ENCODE data around the gene COX4I2.

DNA sequence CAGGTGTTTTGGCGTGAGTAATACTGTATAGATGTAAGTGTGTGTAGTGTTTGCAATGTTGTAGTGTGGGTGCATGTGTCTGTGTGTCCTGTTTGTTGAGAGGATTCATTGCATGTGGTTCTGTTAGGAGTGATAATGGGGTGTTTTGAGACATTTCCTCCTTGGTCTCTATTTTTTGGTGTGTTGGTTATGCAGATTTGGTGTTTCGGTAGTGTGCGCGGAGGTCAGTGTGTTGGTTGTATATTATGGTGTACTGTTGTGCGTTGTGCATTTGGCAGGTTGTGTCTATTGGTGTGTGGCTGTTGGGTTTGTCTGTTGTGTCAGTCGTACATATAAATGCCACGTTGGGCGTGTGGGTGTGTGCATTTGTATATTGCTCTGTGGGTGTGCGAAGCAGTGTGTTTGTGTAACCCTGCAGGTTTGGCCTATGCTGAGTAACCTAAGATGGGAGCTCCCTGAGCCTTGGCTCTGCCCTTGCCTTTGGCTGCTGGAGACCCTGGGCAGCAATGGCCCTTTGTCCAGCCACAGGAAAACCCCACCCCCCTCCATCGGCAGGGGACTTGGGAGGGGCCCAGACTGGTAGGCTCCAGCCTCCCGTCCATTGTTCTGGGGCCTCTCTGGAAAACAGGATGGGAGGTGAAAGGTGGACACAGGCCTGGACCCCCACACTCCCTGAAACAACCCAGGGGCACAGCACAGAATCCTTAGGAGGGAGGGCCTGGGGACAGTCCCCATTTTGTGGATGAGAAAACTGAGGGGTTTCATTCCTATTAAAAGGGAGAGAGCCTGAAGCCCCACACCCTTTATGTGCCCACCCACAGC lies 42.9 kb upstream of the COX4I2 start:
- TF ChIP-seq ZNF19 (tag by site-specific recombination; IDR thresholded peaks at IDR 0.05; ENCODE audit: low read depth) (no peak), ZNF830 (tag by site-specific recombination; IDR thresholded peaks at IDR 0.05; ENCODE audit: low read depth) (no peak), BCL11A (tag by site-specific recombination; IDR thresholded peaks at IDR 0.05; ENCODE audit: low read depth) (no peak), ZNF37A (tag by site-specific recombination; IDR thresholded peaks at IDR 0.05) (no peak)
- TF ChIP-seq, protein P1, sequence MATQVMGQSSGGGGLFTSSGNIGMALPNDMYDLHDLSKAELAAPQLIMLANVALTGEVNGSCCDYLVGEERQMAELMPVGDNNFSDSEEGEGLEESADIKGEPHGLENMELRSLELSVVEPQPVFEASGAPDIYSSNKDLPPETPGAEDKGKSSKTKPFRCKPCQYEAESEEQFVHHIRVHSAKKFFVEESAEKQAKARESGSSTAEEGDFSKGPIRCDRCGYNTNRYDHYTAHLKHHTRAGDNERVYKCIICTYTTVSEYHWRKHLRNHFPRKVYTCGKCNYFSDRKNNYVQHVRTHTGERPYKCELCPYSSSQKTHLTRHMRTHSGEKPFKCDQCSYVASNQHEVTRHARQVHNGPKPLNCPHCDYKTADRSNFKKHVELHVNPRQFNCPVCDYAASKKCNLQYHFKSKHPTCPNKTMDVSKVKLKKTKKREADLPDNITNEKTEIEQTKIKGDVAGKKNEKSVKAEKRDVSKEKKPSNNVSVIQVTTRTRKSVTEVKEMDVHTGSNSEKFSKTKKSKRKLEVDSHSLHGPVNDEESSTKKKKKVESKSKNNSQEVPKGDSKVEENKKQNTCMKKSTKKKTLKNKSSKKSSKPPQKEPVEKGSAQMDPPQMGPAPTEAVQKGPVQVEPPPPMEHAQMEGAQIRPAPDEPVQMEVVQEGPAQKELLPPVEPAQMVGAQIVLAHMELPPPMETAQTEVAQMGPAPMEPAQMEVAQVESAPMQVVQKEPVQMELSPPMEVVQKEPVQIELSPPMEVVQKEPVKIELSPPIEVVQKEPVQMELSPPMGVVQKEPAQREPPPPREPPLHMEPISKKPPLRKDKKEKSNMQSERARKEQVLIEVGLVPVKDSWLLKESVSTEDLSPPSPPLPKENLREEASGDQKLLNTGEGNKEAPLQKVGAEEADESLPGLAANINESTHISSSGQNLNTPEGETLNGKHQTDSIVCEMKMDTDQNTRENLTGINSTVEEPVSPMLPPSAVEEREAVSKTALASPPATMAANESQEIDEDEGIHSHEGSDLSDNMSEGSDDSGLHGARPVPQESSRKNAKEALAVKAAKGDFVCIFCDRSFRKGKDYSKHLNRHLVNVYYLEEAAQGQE (tag by site-specific recombination; IDR thresholded peaks at IDR 0.05), result no peak
- TF ChIP-seq, protein P2, sequence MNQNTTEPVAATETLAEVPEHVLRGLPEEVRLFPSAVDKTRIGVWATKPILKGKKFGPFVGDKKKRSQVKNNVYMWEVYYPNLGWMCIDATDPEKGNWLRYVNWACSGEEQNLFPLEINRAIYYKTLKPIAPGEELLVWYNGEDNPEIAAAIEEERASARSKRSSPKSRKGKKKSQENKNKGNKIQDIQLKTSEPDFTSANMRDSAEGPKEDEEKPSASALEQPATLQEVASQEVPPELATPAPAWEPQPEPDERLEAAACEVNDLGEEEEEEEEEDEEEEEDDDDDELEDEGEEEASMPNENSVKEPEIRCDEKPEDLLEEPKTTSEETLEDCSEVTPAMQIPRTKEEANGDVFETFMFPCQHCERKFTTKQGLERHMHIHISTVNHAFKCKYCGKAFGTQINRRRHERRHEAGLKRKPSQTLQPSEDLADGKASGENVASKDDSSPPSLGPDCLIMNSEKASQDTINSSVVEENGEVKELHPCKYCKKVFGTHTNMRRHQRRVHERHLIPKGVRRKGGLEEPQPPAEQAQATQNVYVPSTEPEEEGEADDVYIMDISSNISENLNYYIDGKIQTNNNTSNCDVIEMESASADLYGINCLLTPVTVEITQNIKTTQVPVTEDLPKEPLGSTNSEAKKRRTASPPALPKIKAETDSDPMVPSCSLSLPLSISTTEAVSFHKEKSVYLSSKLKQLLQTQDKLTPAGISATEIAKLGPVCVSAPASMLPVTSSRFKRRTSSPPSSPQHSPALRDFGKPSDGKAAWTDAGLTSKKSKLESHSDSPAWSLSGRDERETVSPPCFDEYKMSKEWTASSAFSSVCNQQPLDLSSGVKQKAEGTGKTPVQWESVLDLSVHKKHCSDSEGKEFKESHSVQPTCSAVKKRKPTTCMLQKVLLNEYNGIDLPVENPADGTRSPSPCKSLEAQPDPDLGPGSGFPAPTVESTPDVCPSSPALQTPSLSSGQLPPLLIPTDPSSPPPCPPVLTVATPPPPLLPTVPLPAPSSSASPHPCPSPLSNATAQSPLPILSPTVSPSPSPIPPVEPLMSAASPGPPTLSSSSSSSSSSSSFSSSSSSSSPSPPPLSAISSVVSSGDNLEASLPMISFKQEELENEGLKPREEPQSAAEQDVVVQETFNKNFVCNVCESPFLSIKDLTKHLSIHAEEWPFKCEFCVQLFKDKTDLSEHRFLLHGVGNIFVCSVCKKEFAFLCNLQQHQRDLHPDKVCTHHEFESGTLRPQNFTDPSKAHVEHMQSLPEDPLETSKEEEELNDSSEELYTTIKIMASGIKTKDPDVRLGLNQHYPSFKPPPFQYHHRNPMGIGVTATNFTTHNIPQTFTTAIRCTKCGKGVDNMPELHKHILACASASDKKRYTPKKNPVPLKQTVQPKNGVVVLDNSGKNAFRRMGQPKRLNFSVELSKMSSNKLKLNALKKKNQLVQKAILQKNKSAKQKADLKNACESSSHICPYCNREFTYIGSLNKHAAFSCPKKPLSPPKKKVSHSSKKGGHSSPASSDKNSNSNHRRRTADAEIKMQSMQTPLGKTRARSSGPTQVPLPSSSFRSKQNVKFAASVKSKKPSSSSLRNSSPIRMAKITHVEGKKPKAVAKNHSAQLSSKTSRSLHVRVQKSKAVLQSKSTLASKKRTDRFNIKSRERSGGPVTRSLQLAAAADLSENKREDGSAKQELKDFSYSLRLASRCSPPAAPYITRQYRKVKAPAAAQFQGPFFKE (tag by site-specific recombination; IDR thresholded peaks at IDR 0.05; ENCODE audit: borderline replicate concordance), result no peak
- TF ChIP-seq, protein P3, sequence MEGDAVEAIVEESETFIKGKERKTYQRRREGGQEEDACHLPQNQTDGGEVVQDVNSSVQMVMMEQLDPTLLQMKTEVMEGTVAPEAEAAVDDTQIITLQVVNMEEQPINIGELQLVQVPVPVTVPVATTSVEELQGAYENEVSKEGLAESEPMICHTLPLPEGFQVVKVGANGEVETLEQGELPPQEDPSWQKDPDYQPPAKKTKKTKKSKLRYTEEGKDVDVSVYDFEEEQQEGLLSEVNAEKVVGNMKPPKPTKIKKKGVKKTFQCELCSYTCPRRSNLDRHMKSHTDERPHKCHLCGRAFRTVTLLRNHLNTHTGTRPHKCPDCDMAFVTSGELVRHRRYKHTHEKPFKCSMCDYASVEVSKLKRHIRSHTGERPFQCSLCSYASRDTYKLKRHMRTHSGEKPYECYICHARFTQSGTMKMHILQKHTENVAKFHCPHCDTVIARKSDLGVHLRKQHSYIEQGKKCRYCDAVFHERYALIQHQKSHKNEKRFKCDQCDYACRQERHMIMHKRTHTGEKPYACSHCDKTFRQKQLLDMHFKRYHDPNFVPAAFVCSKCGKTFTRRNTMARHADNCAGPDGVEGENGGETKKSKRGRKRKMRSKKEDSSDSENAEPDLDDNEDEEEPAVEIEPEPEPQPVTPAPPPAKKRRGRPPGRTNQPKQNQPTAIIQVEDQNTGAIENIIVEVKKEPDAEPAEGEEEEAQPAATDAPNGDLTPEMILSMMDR (tag by site-specific recombination; IDR thresholded peaks at IDR 0.05), result no peak
